T-helper 22 cell (primary cell): Measurements from ENCODE around the gene FMO5.
"Not testable (repeated sequence)": the region's sequence is repeated elsewhere in the genome, so short reads cannot be mapped to it uniquely, and the experiment has no call there.

ENCODE experiments used
- DNase-seq: peaks from one replicate; pipeline ENCODE4 v3.0.0-alpha.2; 2020; ENCODE audit warnings: low read depth

Gene FMO5

DNA sequence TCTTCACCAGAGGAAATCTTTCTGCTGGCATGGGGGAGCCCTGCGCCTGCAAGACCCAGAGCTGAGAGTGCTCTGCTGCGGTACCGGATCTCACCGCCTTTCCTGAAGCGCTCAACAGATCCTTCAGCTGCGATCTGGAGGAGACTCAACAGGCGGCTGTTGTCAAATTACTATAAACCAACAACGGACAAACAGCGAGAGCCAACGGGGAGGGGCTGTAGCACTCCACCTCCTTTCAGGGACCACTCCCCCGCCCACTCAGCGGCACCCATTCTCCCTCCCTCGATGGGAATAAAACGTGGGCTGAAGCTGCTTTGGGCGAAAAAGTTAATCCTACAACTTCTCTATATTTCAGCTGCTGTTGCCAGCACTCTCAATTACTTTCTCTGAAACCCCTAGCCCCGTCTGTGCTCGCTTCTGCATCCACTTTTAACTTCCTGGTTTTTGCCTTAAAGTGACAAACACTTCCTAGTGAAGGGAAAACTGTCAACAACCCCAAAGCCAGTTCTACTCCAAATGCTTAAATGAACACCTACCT, at the start of gene FMO5:
TSS of gene FMO5 (minus strand) at position 147 of the 538 bp plus-strand sequence. CDS start 310 bp downstream, outside the sequence.
- peak; percentile 36 for DNase-seq

DNA sequence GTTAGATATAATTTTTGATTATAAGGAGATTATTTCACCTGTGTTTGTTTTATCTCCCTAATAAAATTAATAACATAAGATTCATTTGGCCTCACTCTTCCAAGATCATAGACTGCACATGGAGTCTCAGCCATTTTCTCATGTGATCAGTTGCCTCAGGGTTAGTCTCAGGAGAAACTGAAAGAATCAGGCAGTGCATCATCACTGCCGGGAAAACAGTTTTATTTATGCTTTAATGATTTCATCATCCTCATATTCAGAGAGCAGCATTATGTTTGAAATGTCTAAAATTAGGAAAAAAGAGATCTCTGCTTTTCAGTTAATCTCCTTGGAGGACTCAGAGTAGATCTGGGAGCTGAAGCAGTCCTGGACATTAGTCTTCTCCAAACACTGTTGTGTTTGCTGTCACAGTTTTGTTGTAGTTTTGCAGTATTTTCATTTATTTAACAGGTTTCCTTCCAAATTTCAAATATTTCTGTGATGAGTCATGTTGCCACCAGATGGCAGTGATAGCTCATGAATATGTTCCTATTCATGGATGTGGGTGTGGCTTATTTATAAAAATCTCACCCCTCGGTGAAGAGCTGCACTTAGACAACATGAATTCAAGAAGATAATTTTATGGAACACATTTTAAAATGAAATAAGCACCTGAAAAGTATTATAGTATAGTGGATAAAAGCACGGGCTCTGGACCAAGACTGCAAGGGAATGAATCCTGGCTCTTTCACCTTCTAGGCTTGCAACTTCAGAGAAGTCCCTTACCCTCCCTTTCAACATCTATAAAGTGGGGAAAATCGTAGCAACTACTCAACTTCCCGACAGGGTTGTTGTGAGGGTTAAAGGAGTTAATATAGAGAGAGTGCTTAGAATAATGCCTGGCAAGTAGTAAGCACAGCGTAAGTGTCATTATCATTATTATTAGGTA, 48.5 kb upstream of the FMO5 start:
- DNase-seq, result no peak

DNA sequence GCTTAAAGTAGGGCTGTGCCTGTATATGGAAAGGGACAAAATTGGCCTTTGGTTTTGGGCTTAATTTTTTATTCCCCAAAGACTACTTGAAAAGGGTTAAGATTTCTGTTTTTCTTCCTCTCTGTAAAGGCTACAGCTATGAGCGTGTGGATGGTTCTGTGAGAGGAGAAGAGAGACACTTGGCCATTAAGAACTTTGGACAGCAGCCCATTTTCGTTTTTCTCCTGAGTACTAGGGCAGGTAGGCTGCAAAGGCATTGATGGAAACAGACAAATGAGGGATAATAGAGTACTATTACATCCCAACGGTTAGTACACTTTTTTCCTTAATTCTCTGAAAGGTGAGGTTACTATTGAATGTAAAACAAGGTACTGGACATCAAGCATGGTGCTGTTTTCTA, 46.9 kb upstream of the FMO5 start:
- DNase-seq, result no peak

DNA sequence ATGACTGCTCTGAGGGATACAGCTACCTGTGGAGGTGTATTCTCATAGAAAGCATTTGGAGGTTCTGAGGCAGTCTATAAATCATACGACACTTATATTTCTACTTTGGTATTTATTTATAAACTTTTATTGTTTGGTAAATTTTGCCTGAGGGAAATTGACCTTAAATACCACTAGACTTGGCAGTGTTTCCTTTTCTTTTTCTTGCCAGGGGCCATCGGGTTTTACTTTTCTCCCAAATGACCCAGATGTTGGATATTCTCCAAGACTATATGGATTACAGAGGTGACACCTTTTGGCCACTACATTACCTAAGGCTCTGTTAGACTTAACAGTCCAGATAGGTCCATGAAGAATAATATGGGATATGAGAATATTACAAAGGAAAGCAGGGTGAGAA, 45.6 kb upstream of the FMO5 start:
- DNase-seq, result no peak

- DNase-seq, result no peak
These were observed 42.6 kb upstream of the FMO5 start for GRCh38 chr1:147267711-147268110.

GRCh38 chr1:147266381-147266780, 41.2 kb upstream of the FMO5 start:
- no peak for DNase-seq

- no peak for DNase-seq
These were observed 39.1 kb upstream of the FMO5 start for GRCh38 chr1:147264158-147264768.

GRCh38 chr1:147260956-147261355, 35.8 kb upstream of the FMO5 start:
- DNase-seq, result no peak

DNA sequence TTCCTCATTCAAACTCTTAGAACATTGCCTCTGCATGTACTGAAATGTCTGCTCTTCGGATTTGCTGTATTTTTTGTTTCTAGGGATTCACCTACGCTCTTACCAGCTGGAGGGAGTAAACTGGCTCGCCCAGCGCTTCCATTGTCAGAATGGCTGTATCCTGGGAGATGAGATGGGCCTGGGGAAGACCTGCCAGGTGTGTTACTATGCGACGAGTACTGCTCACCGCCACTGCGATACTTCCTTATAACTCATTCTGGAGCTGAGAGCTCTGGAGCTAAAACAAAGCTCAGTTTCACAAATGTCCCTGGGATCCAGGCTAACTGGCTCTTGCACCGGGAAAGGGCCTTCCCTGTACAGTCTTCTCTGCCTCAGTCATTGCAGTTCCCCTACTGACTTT, 27.4 kb upstream of the FMO5 start:
- no peak for DNase-seq

- DNase-seq, result no peak
These were observed 22.6 kb upstream of the FMO5 start for GRCh38 chr1:147247656-147248238.

DNA sequence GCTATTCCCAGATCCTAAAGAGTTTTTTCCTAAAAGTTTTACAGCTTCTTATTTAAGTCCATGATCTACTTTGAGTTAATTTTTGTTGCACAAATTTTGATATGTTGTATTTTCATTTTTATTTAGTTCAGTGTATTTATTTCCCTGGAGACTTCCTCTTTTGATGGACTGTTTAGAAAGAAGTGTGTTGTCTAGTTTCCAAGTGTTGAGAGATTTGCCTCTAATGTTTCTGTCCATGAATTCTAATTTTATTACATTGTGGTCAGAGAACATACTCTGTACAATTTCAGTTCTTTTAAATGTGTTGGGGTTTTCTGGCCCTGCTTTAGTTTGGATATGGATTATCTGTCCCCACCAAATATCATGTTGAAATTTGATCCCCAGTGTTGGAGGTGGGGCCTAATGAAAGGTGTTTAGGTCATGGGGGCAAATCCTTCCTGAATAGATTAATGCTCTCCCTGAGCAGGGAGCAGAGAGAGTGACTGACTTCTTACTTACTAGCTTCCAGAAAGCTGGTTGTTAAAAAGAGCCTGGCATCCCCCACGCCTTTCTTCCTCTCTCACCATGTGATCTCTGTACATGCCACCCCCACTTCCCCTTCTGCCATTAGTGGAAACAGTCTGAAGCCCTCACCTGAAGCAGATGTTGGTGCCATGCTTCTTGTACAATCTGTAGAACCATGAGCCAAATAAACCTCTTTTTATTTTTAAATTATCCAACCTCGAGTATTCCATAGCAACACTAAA, 21.9 kb upstream of the FMO5 start:
- DNase-seq, result no peak

- no peak for DNase-seq
These were observed 21.0 kb upstream of the FMO5 start for GRCh38 chr1:147246044-147246690.

DNA sequence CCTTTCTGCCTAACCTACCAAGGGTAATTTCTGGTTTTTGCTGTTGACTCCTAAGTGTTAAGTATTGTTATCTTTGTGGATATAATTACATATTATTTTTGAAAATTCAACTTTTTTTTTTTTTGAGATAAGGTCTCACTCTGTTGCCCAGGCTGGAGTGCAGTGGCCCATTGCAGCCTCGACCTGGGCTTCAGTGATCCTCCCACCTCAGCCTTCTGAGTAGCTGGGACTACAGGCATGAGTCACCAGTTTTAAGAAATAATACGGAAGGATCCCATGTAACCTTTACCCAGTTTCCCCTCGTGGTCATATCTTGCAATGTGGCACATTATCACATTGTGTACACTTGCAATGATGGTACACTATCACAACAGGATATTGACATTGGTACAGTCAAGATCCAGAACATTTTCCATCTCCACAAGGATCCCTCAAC, 20.5 kb upstream of the FMO5 start:
- DNase-seq, result no peak

GRCh38 chr1:147245129-147245528, 20.0 kb upstream of the FMO5 start:
- no peak for DNase-seq

GRCh38 chr1:147243841-147244240, 18.7 kb upstream of the FMO5 start:
- DNase-seq, result no peak

GRCh38 chr1:147243228-147243685, 18.1 kb upstream of the FMO5 start:
- no peak for DNase-seq

GRCh38 chr1:147242449-147243227, 17.5 kb upstream of the FMO5 start, which contains the start of gene CHD1L:
TSS of gene CHD1L (plus strand) at chr1:147242684. CDS start at chr1:147242704, 20 bp downstream.
- peak; percentile 80 for DNase-seq

- no peak for DNase-seq
These were observed 16.9 kb upstream of the FMO5 start for GRCh38 chr1:147241934-147242448.

GRCh38 chr1:147240131-147240721, 15.1 kb upstream of the FMO5 start:
- not testable (repeated sequence) for DNase-seq
